ENCODE results near the gene OR3A2.

Gene OR3A2

DNA sequence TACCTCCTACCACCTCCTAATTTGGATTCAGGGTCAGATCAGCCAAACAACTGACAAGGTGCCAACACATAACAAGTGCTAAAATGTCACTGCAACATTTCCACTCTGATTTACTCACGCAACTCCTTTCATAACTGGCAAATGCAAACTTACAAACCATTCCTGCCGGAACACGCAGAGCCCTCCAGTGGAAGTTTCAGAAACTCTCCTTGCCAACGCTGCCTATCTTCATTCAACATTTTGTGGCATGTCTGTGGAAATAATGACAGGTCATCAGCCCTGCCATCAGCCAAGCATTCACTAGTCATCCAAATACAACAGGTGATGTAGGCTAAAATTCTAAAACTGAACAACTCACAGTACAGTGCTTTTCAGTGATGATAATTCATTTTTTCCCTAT is 50.2 kb downstream of the OR3A2 start:
- H3K36me3 ChIP-seq (ENCODE audit: low read length): no peaks in the 10 kb centered on the region
- H3K27ac ChIP-seq (ENCODE audit: low read depth, low read length): no peak overlapping the region
- no peaks in the 10 kb centered on the region for H3K27me3 ChIP-seq (ENCODE audit: low read length)
- no peak overlapping the region for H3K9ac ChIP-seq (ENCODE audit: low read length)
- no peaks in the 10 kb centered on the region for H3F3A ChIP-seq (ENCODE audit: insufficient read depth)
- no peaks in the 10 kb centered on the region for H3K9me2 ChIP-seq (replicated peaks; ENCODE audit: insufficient read depth, low read length)
- TF ChIP-seq, protein P1, sequence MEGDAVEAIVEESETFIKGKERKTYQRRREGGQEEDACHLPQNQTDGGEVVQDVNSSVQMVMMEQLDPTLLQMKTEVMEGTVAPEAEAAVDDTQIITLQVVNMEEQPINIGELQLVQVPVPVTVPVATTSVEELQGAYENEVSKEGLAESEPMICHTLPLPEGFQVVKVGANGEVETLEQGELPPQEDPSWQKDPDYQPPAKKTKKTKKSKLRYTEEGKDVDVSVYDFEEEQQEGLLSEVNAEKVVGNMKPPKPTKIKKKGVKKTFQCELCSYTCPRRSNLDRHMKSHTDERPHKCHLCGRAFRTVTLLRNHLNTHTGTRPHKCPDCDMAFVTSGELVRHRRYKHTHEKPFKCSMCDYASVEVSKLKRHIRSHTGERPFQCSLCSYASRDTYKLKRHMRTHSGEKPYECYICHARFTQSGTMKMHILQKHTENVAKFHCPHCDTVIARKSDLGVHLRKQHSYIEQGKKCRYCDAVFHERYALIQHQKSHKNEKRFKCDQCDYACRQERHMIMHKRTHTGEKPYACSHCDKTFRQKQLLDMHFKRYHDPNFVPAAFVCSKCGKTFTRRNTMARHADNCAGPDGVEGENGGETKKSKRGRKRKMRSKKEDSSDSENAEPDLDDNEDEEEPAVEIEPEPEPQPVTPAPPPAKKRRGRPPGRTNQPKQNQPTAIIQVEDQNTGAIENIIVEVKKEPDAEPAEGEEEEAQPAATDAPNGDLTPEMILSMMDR (IDR thresholded peaks at IDR 0.05; ENCODE audit: insufficient read depth, low read length, poor library complexity, severe bottlenecking): no peak
- TF ChIP-seq EZH2phosphoT487 (conservative IDR thresholded peaks at IDR 0.05; ENCODE audit: low read length): no peak
- no peak overlapping the region for H2AFZ ChIP-seq (ENCODE audit: low read depth, low read length, severe bottlenecking)
- no peaks in the 10 kb centered on the region for H3K9me3 ChIP-seq (ENCODE audit: insufficient read depth, low read length)
- no peaks in the 10 kb centered on the region for H4K20me1 ChIP-seq (ENCODE audit: low read depth, low read length)
- no peak overlapping the region for H3K4me3 ChIP-seq (ENCODE audit: insufficient read depth, low read length, poor library complexity, severe bottlenecking)
- no peak overlapping the region for H3K4me2 ChIP-seq (ENCODE audit: low read depth, low read length, poor library complexity, severe bottlenecking)
- H3K79me2 ChIP-seq (ENCODE audit: insufficient read depth, low read length): no peaks in the 10 kb centered on the region

DNA sequence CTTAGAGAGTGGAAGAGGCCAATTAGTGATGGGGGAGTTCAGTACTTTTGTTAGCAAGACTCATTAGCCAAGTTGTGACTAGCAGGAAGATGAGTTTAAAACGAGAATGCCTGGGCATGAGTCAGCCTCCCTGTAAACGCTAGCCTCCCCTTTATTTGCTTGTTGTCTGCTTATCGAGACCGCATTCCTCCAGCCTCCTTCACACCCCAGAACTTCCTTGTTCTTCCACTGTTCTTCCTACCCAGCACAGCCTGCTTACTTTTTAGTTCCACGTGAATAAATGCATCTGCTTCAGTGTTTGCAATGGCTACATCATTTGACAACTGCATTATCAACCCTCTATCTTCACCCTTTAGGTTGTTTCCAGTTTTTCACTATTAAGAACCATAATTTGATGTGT is 67.8 kb downstream of the OR3A2 start:
- H3K9me3 ChIP-seq (ENCODE audit: insufficient read depth, low read length): no peaks in the 10 kb centered on the region
- no peak overlapping the region for H3K9ac ChIP-seq (ENCODE audit: low read length)
- H3K4me2 ChIP-seq (ENCODE audit: low read depth, low read length, poor library complexity, severe bottlenecking): no peak overlapping the region
- H3K9me2 ChIP-seq (replicated peaks; ENCODE audit: insufficient read depth, low read length): no peaks in the 10 kb centered on the region
- no peaks in the 10 kb centered on the region for H4K20me1 ChIP-seq (ENCODE audit: low read depth, low read length)
- no peaks in the 10 kb centered on the region for H3K36me3 ChIP-seq (ENCODE audit: low read length)
- TF ChIP-seq EZH2phosphoT487 (conservative IDR thresholded peaks at IDR 0.05; ENCODE audit: low read length): no peak
- TF ChIP-seq, protein P1 (IDR thresholded peaks at IDR 0.05; ENCODE audit: insufficient read depth, low read length, poor library complexity, severe bottlenecking): no peak
- H3K27ac ChIP-seq (ENCODE audit: low read depth, low read length): no peak overlapping the region
- H3K79me2 ChIP-seq (ENCODE audit: insufficient read depth, low read length): no peaks in the 10 kb centered on the region
- no peaks in the 10 kb centered on the region for H3F3A ChIP-seq (ENCODE audit: insufficient read depth)
- H3K27me3 ChIP-seq (ENCODE audit: low read length): no peaks in the 10 kb centered on the region
- H3K4me3 ChIP-seq (ENCODE audit: insufficient read depth, low read length, poor library complexity, severe bottlenecking): no peak overlapping the region
- H2AFZ ChIP-seq (ENCODE audit: low read depth, low read length, severe bottlenecking): no peak overlapping the region

DNA sequence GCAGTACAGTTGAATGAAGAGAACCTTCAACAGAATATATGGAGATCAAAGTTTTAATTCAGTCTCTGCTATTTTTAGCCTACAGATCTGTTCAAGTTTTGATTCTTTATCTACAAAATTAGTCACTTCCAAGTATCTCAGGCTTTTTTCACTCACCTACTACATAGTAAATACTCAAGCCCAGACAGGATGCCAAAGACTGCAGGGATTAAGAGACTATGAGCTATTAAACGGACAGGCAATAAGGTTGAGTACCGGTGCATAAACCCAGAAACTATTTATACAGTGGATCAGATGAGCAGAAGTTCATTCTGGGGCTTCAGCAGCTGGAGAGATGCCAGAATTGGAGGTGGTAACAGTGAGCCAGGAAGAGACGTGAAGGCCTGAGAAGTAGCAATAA is 69.3 kb downstream of the OR3A2 start:
- Histone ChIP-seq H3K9me3 (ENCODE audit: insufficient read depth, low read length) (no peaks in the 10 kb centered on the region), H3K27ac (ENCODE audit: low read depth, low read length) (no peak overlapping the region), H2AFZ (ENCODE audit: low read depth, low read length, severe bottlenecking) (no peak overlapping the region), H3K4me3 (ENCODE audit: insufficient read depth, low read length, poor library complexity, severe bottlenecking) (no peak overlapping the region), H3K79me2 (ENCODE audit: insufficient read depth, low read length) (no peaks in the 10 kb centered on the region), H3F3A (ENCODE audit: insufficient read depth) (no peaks in the 10 kb centered on the region), H3K4me2 (ENCODE audit: low read depth, low read length, poor library complexity, severe bottlenecking) (no peak overlapping the region), H3K27me3 (ENCODE audit: low read length) (no peaks in the 10 kb centered on the region), H3K9me2 (replicated peaks; ENCODE audit: insufficient read depth, low read length) (no peaks in the 10 kb centered on the region), H3K9ac (ENCODE audit: low read length) (no peak overlapping the region), H4K20me1 (ENCODE audit: low read depth, low read length) (no peaks in the 10 kb centered on the region), H3K36me3 (ENCODE audit: low read length) (no peaks in the 10 kb centered on the region)
- TF ChIP-seq EZH2phosphoT487 (conservative IDR thresholded peaks at IDR 0.05; ENCODE audit: low read length): no peak
- TF ChIP-seq, protein P1 (IDR thresholded peaks at IDR 0.05; ENCODE audit: insufficient read depth, low read length, poor library complexity, severe bottlenecking): no peak

Data from SU-DHL-6 (cell line).